ENCODE data around the gene DEAF1. TPM values are rescaled to one million over a fixed set of nuclear protein-coding genes. Genes with fewer than 3 reads are reported as not detected.

DEAF1 gene
- total and polyA plus RNA-seq, 9 of the 15 experiments (the other 6 are each of a cell fraction or from before 2014, with no cell fraction given): 2.0 to 69.1 (median 26.8) TPM

DNA sequence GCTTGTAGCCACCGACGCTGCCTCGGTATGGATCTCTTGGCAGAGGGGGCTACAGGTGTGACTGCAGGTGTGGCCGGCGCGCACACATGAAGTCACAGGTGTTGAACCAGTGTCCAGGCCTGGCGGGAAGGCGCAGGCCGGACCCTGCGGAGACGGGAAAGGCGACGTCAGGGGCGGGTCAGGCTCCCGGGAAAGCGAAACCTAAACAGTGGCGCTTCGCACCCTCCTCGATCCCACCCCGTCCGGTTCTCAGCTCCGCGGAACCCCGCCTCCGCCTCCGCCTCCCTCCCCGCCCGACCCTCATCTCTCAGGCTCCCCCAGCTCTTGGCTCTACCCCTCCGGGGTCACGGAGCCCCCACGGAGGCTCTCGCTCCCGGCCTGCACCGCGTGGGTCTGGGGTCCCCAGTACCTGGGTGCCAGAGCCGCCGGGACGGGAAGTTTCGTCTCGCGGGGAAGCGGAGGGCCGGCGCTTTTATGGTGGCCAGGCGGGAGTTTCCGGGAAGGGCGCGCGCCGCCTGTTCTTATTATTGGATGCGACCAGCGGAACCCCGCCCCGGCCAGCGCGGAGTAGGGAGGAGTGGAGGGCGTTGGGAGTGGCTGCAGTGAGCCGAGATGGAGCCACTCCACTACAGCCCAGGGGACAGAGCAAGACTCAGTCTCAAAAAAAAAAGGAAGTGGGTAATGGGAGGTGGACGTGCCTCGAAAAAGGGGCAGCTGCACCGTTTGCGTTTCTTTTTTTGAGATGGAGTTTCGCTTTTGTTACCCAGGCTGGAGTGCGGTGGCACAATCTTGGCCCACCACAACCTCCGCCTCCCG, 79.3 kb downstream of the DEAF1 start, which contains the start of gene IRF7 (continued):
- TF ChIP-seq, protein P1, sequence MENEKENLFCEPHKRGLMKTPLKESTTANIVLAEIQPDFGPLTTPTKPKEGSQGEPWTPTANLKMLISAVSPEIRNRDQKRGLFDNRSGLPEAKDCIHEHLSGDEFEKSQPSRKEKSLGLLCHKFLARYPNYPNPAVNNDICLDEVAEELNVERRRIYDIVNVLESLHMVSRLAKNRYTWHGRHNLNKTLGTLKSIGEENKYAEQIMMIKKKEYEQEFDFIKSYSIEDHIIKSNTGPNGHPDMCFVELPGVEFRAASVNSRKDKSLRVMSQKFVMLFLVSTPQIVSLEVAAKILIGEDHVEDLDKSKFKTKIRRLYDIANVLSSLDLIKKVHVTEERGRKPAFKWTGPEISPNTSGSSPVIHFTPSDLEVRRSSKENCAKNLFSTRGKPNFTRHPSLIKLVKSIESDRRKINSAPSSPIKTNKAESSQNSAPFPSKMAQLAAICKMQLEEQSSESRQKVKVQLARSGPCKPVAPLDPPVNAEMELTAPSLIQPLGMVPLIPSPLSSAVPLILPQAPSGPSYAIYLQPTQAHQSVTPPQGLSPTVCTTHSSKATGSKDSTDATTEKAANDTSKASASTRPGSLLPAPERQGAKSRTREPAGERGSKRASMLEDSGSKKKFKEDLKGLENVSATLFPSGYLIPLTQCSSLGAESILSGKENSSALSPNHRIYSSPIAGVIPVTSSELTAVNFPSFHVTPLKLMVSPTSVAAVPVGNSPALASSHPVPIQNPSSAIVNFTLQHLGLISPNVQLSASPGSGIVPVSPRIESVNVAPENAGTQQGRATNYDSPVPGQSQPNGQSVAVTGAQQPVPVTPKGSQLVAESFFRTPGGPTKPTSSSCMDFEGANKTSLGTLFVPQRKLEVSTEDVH (IDR thresholded peaks at IDR 0.05; ENCODE audit: low read depth, partially characterized antibody): peak; percentile 48
- no peak for TF ChIP-seq MECOM (CRISPR knock-in tag; IDR thresholded peaks at IDR 0.05)
- no peak for TF ChIP-seq TAF15 (IDR thresholded peaks at IDR 0.05; ENCODE audit: low read depth, low read length)
- peak; percentile 78 for TF ChIP-seq SUPT5H (IDR thresholded peaks at IDR 0.05)
- 0 out of 2 replicates have a peak, but pooled peaks have one; percentile 32 for TF ChIP-seq SMARCE1 (IDR thresholded peaks at IDR 0.05)
- no peak for TF ChIP-seq NEUROD1 (IDR thresholded peaks at IDR 0.05; ENCODE audit: borderline replicate concordance, low read depth, low read length, partially characterized antibody)
- TF ChIP-seq PHF8 (IDR thresholded peaks at IDR 0.05; ENCODE audit: borderline replicate concordance, low read length): peak; percentile 74; the same call in 1 of the 2 replicates
- TF ChIP-seq, protein P2, sequence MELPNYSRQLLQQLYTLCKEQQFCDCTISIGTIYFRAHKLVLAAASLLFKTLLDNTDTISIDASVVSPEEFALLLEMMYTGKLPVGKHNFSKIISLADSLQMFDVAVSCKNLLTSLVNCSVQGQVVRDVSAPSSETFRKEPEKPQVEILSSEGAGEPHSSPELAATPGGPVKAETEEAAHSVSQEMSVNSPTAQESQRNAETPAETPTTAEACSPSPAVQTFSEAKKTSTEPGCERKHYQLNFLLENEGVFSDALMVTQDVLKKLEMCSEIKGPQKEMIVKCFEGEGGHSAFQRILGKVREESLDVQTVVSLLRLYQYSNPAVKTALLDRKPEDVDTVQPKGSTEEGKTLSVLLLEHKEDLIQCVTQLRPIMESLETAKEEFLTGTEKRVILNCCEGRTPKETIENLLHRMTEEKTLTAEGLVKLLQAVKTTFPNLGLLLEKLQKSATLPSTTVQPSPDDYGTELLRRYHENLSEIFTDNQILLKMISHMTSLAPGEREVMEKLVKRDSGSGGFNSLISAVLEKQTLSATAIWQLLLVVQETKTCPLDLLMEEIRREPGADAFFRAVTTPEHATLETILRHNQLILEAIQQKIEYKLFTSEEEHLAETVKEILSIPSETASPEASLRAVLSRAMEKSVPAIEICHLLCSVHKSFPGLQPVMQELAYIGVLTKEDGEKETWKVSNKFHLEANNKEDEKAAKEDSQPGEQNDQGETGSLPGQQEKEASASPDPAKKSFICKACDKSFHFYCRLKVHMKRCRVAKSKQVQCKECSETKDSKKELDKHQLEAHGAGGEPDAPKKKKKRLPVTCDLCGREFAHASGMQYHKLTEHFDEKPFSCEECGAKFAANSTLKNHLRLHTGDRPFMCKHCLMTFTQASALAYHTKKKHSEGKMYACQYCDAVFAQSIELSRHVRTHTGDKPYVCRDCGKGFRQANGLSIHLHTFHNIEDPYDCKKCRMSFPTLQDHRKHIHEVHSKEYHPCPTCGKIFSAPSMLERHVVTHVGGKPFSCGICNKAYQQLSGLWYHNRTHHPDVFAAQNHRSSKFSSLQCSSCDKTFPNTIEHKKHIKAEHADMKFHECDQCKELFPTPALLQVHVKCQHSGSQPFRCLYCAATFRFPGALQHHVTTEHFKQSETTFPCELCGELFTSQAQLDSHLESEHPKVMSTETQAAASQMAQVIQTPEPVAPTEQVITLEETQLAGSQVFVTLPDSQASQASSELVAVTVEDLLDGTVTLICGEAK (IDR thresholded peaks at IDR 0.05): peak; percentile 85
- TF ChIP-seq, protein P2 (CRISPR knock-in tag; IDR thresholded peaks at IDR 0.05): no peak
- no peak for TF ChIP-seq NR2C2 (CRISPR knock-in tag; IDR thresholded peaks at IDR 0.05)
- TF ChIP-seq NR2C2 (tag; IDR thresholded peaks at IDR 0.05): 0 out of 2 replicates have a peak, but pooled peaks have one; percentile 19
- TF ChIP-seq FIP1L1 (IDR thresholded peaks at IDR 0.05; ENCODE audit: low read depth, low read length, poor library complexity, severe bottlenecking): peak; percentile 86
- no peak for TF ChIP-seq NFATC3 (IDR thresholded peaks at IDR 0.05)
- no peak for TF ChIP-seq BCOR (IDR thresholded peaks at IDR 0.05)
- no peak for TF ChIP-seq CBX8 (IDR thresholded peaks at IDR 0.05; ENCODE audit: borderline replicate concordance, extremely low read depth, low read depth, low read length, poor library complexity, severe bottlenecking)
- no peak for TF ChIP-seq GTF2A2 (tag; IDR thresholded peaks at IDR 0.05)
- TF ChIP-seq ZNF830 (CRISPR knock-in tag; IDR thresholded peaks at IDR 0.05): no peak
